ENCODE measurements around the gene CAV1. TPM values are rescaled to one million over a fixed set of nuclear protein-coding genes. Genes with fewer than 3 reads are reported as not detected.

CAV1 gene
- total RNA-seq, 1 experiment from 2014 or later = 20.2 TPM

GRCh38 chr7:116577320-116577871, 52.6 kb downstream of the CAV1 start:
- no peak overlapping the region for H3K27ac ChIP-seq (ENCODE audit: insufficient read length, low read depth, low read length)
- H3T11ph ChIP-seq (ENCODE audit: low read length) = no peak overlapping the region
- H3K27ac Mint-ChIP-seq = no peak overlapping the region
- H3K56ac ChIP-seq (ENCODE audit: insufficient read length, low read depth, low read length) = no peak overlapping the region
- H3K4me1 Mint-ChIP-seq = no peaks in the 10 kb centered on the region
- no peaks in the 10 kb centered on the region for H3K79me1 ChIP-seq (ENCODE audit: insufficient read depth, low read depth, low read length, poor library complexity, severe bottlenecking)
- H4K8ac ChIP-seq (replicated peaks; ENCODE audit: insufficient read length, low read depth, low read length) = no peak overlapping the region
- no peaks in the 10 kb centered on the region for H3K4me1 ChIP-seq (ENCODE audit: insufficient read depth, low read length)
- no peak overlapping the region for H2AK5ac ChIP-seq (ENCODE audit: insufficient read length, low read length)
- no peaks in the 10 kb centered on the region for H3K27me3 Mint-ChIP-seq (ENCODE audit: low read depth)
- peaks cover 0 to 3% of the 10 kb centered on the region in 2 experiments; a peak in 2 of 5 replicates for H3K9me3 Mint-ChIP-seq
- no peak for DNase-seq
- H3K23ac ChIP-seq (ENCODE audit: insufficient read length, low read depth, low read length) = no peak overlapping the region
- no CpG with 5 or more reads among the region's 6 CpGs for WGBS (ENCODE audit: extremely low coverage, insufficient read length, low lambda C conversion rate)
- no peak overlapping the region for H3K4me2 ChIP-seq (ENCODE audit: insufficient read depth, insufficient read length, low read length)
- no peak overlapping the region for H3K4ac ChIP-seq (ENCODE audit: low read depth, low read length)
- no peaks in the 10 kb centered on the region for H3K23me2 ChIP-seq (ENCODE audit: insufficient read length, low read depth, low read length, poor library complexity, severe bottlenecking)
- no peaks in the 10 kb centered on the region for H3K79me2 ChIP-seq (ENCODE audit: insufficient read depth, low read length)
- H4K91ac ChIP-seq (ENCODE audit: insufficient read length, low read depth, low read length) = no peak overlapping the region
- H3K18ac ChIP-seq (ENCODE audit: insufficient read length, low read depth, low read length) = no peak overlapping the region
- no peak overlapping the region for H3K14ac ChIP-seq (ENCODE audit: insufficient read depth, low read length)
- H4K20me1 ChIP-seq (ENCODE audit: control insufficient read depth, insufficient read depth, insufficient read length) = no peaks in the 10 kb centered on the region
- H4K5ac ChIP-seq (ENCODE audit: insufficient read length, low read depth, low read length) = no peak overlapping the region
- no peak overlapping the region for H2BK5ac ChIP-seq (ENCODE audit: insufficient read length, low read length)
- H3K4me3 Mint-ChIP-seq = no peak overlapping the region
- no peak overlapping the region for H2BK12ac ChIP-seq (ENCODE audit: insufficient read length, low read depth, low read length)
- no peak for TF ChIP-seq CTCF (conservative IDR thresholded peaks at IDR 0.05)
- no peaks in the 10 kb centered on the region for H3K36me3 Mint-ChIP-seq (ENCODE audit: insufficient read depth in 1 of 3, low read depth in 3 of 3)
- H2BK20ac ChIP-seq (ENCODE audit: low read depth, low read length, poor library complexity, severe bottlenecking) = no peak overlapping the region
- H2BK15ac ChIP-seq (ENCODE audit: low read depth, low read length) = no peak overlapping the region
- H3K9me3 ChIP-seq (ENCODE audit: control insufficient read depth, low read depth, low read length) = no peaks in the 10 kb centered on the region
- H2AFZ ChIP-seq (ENCODE audit: low read length) = no peak overlapping the region
- no peak overlapping the region for H2BK120ac ChIP-seq (ENCODE audit: low read depth, low read length, poor library complexity, severe bottlenecking)
- H3K27me3 ChIP-seq (ENCODE audit: insufficient read depth, low read length) = no peaks in the 10 kb centered on the region
- no peak overlapping the region for H3K9ac ChIP-seq (ENCODE audit: extremely low read depth, insufficient read length, low read length)

Data from H9 (cell line).